SK-N-MC (cell line): ENCODE results near the gene MORN4.
"Not testable (repeated sequence)": the region's sequence is repeated elsewhere in the genome, so short reads cannot be mapped to it uniquely, and the experiment has no call there.

ENCODE experiments used
- DNase-seq: peaks from one replicate; pipeline ENCODE4 v3.0.0-alpha.2; 2011; ENCODE audit warnings: low read depth, low spot score
- H3K27ac ChIP-seq: fragments of 200-600 bp; sonication (generic); 2 replicates; pipeline ENCODE4 v1.5.1; 2016; ENCODE audit warnings: mixed run types
- H3K36me3 ChIP-seq: fragments of 200-600 bp; sonication (generic); 2 replicates; pipeline ENCODE4 v1.6.1; 2017; ENCODE audit warnings: antibody characterized with exemption, low read length, mixed read lengths; ENCODE audit not compliant: insufficient read depth
- H3K4me3 ChIP-seq: fragments of 200-600 bp; sonication (generic); 2 replicates; pipeline ENCODE4 v1.5.1; 2016
- H3K9ac ChIP-seq: fragments of 200-600 bp; sonication (generic); 2 replicates; pipeline ENCODE4 v1.8.0; 2017; ENCODE audit warnings: mixed run types, mixed read lengths; ENCODE audit not compliant: insufficient read length
- H3K9me3 ChIP-seq: fragments of 200-600 bp; sonication (generic); 2 replicates; pipeline ENCODE4 v1.6.1; 2017; ENCODE audit warnings: low read depth, mild to moderate bottlenecking, antibody characterized with exemption, low read length, moderate library complexity, mixed read lengths
- EZH2 ChIP-seq: fragments of 200-600 bp; sonication (generic); IDR thresholded peaks from one replicate; pipeline ENCODE4 v1.6.1; 2017; ENCODE audit warnings: antibody characterized with exemption
- FOXP2 ChIP-seq: optimal IDR thresholded peaks from 2 replicates; pipeline ENCODE3; 2011; ENCODE audit warnings: mild to moderate bottlenecking, moderate library complexity; ENCODE audit not compliant: insufficient read depth; ENCODE audit errors: extremely low read length, control extremely low read depth
- POLR2AphosphoS5 ChIP-seq: IDR thresholded peaks from 2 replicates; pipeline ENCODE4 v1.6.1; 2012; ENCODE audit warnings: mild to moderate bottlenecking, low read depth, low read length, borderline replicate concordance

The MORN4 gene

DNA sequence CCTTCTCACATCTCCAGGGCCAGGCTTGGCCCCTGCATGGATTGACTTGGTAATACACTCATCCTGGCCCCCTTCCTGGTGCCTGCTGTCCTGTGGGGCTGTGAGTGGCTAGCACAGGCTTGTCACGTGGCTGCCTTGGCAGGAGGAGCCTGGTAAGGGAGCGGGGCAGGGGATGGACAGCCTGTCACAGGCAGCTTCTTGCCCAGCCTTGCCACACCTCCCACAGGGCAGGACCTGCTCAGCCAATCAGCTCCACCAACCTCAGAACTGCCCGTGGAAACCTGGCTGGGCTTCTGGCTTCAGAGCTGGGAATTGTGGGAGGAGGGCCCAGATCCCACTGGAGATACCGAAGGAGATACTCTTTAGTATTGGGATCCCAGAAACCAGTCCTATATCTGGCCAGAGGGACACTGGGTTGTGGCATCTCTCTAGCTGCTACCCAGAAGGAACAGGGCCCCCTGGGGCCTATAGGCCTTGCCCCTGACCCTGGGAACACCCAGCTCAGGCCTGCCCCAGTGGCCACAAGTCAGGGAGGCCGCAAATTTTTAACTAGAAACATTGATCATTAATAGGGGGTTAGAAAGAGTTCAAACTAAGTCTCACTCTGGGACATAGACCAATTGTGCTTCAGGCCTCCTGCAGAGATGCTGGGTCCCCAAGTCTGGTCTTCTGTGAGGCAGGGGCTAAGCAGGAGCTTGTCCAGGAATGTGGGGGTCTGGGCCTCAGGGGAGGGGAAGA, 49.1 kb downstream of the MORN4 start, which contains the start of gene HOGA1:
TSS of gene HOGA1 (plus strand) at position 330 of the 738 bp plus-strand sequence. CDS start at position 645, 315 bp downstream.
- TF ChIP-seq FOXP2 (no peak), EZH2 (no peak), POLR2AphosphoS5 (no peak)
- Histone ChIP-seq H3K4me3 (no peak within 1 kb of the TSS), H3K27ac (no peak within 1 kb of the TSS), H3K36me3 (no peaks in the 10 kb centered on the region), H3K9me3 (no peaks in the 10 kb centered on the region), H3K9ac (no peak within 1 kb of the TSS)
- DNase-seq = no peak

DNA sequence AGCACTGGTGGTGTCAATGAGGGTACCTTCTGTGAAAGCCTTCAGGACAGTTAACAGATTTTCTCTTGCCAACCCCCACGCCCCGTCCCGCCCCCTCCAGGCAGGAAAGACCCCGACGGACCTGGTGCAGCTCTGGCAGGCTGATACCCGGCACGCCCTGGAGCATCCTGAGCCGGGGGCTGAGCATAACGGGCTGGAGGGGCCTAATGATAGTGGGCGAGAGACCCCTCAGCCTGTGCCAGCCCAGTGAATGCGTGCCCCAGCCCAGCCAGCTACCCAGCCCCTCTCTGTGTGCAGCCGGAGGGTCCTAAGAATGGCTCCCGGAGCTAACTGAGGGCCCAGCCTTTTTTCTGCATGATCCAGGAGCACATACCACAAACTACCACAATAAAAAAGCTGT, 49.8 kb downstream of the MORN4 start:
- Histone ChIP-seq H3K9ac (no peak overlapping the region), H3K36me3 (no peaks in the 10 kb centered on the region), H3K27ac (no peak overlapping the region), H3K9me3 (no peaks in the 10 kb centered on the region), H3K4me3 (no peak overlapping the region)
- DNase-seq = no peak
- TF ChIP-seq POLR2AphosphoS5 (no peak), EZH2 (no peak), FOXP2 (no peak)

DNA sequence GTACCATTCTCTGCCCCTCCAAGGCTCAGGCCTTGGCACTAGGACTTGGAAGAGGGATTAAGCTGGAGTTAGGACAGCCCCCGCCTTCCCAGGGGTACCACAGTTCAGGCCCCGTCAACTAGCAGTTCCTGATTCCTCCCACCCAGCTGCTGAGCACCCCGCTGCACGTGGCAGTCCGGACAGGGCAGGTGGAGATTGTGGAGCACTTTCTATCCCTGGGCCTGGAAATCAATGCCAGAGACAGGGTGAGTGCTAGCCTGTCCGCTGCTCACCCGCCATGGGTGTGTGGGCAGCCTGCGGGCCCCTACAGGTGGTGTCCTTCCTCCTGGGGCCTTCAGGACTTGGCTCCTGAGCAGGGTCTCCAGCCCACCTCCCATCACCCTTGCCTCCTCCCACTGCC, 51.1 kb downstream of the MORN4 start:
- H3K9ac ChIP-seq = no peak overlapping the region
- no peak for DNase-seq
- no peaks in the 10 kb centered on the region for H3K36me3 ChIP-seq
- H3K27ac ChIP-seq = no peak overlapping the region
- no peaks in the 10 kb centered on the region for H3K9me3 ChIP-seq
- TF ChIP-seq FOXP2 = no peak
- no peak for TF ChIP-seq POLR2AphosphoS5
- no peak for TF ChIP-seq EZH2
- H3K4me3 ChIP-seq = no peak overlapping the region

DNA sequence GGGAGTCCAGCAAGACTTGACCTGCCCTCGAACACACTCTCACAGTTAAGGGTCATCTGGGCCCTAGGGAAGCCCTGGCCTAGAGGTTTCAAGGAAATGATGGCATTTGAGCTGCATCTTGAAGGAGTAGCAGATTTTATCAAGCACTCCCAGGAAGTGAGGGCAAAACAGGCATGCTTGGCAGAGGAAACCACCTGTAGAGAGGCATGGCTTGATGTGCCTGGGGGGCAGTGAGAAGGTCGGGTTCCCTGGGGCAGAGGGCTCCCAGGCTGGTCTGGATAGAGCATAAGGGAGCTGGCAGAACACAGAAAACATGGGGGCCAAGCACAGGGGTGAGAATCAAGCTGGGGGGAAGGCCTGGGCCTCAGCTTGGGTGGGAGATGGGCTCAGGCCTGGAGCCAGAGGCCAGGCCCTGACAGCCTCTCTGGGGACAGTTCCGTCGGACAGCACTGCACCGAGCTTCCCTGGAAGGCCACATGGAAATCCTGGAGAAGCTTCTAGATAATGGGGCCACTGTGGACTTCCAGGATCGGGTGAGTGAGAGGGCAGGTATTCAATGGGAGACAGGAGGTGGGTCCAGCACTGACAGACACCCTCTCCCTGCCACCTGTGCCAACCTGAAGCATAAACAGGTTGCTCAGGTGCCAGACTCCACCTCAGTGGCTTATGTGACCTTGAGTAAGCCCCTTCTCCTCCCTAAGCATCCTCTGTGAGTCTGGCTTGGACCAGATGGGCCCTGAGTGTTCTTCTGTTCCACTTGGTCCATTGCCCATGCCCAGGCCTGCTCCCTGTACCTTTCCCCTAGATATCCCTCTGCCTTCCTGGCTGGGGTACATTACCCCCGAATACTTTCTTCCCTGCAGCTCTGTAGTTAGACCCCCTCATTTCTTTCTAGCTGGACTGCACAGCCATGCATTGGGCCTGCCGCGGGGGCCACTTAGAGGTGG, 52.6 kb downstream of the MORN4 start:
- no peak for DNase-seq
- Histone ChIP-seq H3K36me3 (no peaks in the 10 kb centered on the region), H3K9ac (no peak overlapping the region), H3K27ac (no peak overlapping the region), H3K9me3 (no peaks in the 10 kb centered on the region), H3K4me3 (no peak overlapping the region)
- TF ChIP-seq POLR2AphosphoS5 (no peak), FOXP2 (no peak)

DNA sequence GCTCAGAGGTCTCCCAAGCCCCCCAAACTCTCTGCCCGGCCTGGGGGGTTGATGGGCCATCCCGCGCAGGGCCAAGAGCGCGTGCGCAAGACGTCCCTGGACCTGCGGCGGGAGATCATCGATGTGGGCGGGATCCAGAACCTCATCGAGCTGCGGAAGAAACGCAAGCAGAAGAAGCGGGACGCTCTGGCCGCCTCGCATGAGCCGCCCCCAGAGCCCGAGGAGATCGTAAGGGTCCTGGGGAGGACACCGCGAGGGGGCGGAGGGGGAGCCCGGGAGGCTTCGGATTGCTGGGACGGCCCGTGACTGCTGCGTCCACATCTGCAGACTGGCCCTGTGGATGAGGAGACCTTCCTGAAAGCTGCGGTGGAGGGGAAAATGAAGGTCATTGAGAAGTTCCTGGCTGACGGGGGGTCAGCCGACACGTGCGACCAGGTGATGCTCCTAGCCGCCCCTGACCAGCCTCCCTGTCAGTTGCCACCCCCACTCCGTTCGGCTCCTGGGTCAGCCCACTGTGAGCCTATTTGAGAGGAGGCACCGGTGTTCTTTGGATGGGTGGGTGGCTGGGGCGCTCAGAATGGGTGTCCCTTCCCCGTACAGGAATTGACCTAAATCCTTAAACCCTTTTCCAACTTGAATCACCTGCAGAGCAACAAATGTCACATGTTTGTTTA, 55.0 kb downstream of the MORN4 start:
- H3K36me3 ChIP-seq = no peaks in the 10 kb centered on the region
- no peak overlapping the region for H3K27ac ChIP-seq
- no peak for TF ChIP-seq POLR2AphosphoS5
- TF ChIP-seq FOXP2 = no peak
- TF ChIP-seq EZH2 = no peak
- H3K9ac ChIP-seq = no peak overlapping the region
- no peak for DNase-seq
- H3K9me3 ChIP-seq = no peaks in the 10 kb centered on the region
- H3K4me3 ChIP-seq = no peak overlapping the region

DNA sequence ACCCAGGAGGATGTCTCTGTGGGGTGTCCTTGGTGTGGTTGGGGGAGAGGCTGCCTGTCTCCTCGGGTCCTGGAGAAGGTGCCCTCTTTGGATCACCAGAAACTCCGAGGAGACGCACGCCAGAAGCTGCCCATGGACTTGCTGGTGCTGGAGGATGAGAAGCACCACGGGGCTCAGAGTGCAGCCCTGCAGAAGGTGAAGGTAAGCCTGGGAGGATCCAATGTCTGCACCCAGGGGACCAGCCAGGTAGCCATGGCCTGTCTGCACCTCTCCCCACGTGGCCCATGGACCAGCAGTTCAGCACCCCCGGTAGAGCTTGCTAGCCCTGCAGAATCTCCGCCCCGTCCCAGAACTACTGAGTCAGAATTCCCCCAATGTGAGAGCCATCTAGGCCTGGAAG, 55.6 kb downstream of the MORN4 start:
- H3K9me3 ChIP-seq = no peaks in the 10 kb centered on the region
- no peak for DNase-seq
- H3K27ac ChIP-seq = no peak overlapping the region
- H3K4me3 ChIP-seq = no peak overlapping the region
- H3K9ac ChIP-seq = no peak overlapping the region
- no peaks in the 10 kb centered on the region for H3K36me3 ChIP-seq
- TF ChIP-seq FOXP2 (no peak), POLR2AphosphoS5 (no peak), EZH2 (no peak)

DNA sequence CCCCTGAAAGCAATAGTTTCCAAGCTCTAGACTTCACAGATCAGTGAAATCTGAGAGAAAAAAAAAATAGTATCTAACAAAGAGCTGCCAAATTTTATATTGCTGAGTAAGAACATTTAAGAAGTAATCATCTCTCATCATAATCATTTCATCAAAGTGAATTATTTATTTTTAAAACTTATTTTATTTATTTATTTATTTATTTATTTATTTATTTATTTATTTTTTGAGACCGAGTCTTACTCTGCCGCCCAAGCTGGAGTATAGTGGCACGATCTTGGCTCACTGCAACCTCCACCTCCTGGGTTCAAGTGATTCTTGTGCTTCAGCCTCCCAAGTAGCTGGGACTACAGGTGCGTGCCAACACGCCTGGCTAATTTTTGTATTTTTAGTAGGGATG, 56.8 kb downstream of the MORN4 start:
- not testable (repeated sequence) for H3K4me3 ChIP-seq, H3K27ac ChIP-seq, H3K36me3 ChIP-seq, DNase-seq, H3K9me3 ChIP-seq, H3K9ac ChIP-seq

DNA sequence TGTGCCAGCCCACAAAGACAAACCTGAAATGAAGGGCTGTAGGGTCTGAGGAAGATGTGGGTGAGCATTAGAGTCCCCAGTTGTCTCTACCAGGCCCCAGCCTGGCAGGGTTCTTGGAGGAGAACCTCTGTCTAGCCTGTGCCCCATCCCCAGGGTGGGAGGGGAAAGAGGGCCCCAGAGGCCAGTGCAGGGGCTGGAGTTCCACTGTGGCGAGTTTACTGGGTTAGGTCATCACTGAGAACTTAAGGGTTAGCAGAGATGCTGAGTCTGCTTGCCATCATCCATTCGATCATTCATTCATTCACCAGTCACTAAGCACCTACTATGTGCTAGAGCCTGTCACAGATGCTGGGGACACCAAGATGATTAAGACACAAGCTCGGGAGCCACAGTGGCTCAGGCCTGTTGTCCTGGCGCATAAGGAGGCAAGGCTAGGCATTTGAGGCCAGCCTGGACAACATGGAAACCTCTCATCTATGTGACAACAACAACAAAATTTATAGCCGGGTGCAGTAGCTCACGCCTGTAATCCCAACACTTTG, 58.1 kb downstream of the MORN4 start:
- DNase-seq = no peak
- no peak overlapping the region for H3K4me3 ChIP-seq
- no peaks in the 10 kb centered on the region for H3K9me3 ChIP-seq
- H3K36me3 ChIP-seq = no peaks in the 10 kb centered on the region
- TF ChIP-seq FOXP2 = no peak
- TF ChIP-seq POLR2AphosphoS5 = no peak
- TF ChIP-seq EZH2 = no peak
- H3K9ac ChIP-seq = no peak overlapping the region
- no peak overlapping the region for H3K27ac ChIP-seq
